Measurements from ENCODE around the gene THOC6. TPM values are rescaled to one million over a fixed set of nuclear protein-coding genes. Genes with fewer than 3 reads are reported as not detected.

Gene THOC6
- total RNA-seq, 1 experiment from 2014 or later = 76.5 TPM

DNA sequence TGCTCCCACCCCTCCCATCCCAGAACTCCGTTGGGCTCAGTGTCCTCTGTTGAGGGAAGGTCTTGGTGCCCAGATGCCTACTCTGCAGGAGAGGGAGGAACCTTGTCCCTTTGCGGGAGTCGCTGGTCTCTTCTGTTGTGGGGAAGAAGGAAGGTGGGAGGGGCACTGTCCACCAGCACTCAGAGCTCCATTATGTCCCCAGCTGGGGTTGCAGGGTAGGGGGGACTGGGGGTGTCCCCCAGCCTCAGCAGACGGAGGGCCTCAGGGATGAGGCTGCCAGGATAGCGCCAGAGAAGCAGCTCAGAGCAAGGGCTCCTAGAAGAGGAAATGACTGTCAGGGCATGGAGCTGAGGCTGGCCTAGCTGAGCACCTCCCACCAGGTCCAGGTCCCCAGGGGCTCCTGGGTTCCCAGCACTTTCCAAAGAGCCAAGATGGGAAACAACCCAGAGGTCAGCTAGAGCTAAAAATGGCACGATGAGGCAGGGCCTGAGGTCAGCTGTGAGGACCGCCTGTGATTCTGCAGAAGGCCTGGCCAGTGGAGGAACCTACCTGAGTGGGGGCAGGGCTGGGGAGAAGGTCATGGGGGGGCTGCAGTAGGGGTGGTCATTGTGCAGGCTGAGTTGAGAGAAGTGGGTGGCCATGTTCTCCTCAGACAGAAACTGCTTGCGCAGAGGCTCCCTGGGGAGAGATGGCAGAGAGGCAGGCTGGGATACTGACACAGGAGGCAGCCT, 986 bp upstream of the THOC6 start (continued):
- TF ChIP-seq, protein P1, sequence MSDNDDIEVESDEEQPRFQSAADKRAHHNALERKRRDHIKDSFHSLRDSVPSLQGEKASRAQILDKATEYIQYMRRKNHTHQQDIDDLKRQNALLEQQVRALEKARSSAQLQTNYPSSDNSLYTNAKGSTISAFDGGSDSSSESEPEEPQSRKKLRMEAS (CRISPR knock-in tag; IDR thresholded peaks at IDR 0.05) = no peak
- TF ChIP-seq ZNF317 (CRISPR knock-in tag; IDR thresholded peaks at IDR 0.05; ENCODE audit: borderline replicate concordance, low read depth) (no peak), JAZF1 (CRISPR knock-in tag; IDR thresholded peaks at IDR 0.05) (no peak)

DNA sequence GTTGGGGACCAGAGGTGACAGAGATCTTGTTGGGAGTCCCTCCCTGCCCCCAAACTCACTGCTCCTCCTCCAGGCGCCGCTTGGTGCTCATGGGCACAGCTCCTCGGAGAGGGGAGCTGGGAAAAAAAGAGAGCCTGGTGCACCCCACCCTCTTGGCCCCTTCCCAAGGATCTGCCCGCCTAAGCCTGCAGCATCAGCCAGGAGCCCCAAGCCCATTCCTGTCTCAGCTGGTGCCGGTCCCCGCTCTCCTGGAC, 493 bp upstream of the THOC6 start:
- Mint-ChIP-seq H3K4me1 (peaks cover 40% of the 10 kb centered on the region), H3K4me3 (peak overlapping the region; percentile 86), H3K27me3 (ENCODE audit: low read depth) (peaks cover 2% of the 10 kb centered on the region; the same call in 1 of the 2 replicates), H3K36me3 (peaks cover 18% of the 10 kb centered on the region), H3K27ac (peak overlapping the region; percentile 99), H3K9me3 (no peaks in the 10 kb centered on the region)
- ATAC-seq = no peak
- no peak for DNase-seq (ENCODE audit: low spot score)
- CTCF ChIA-PET = interaction anchor here (0.7 to 8.6 kb wide), 10 partner anchors 8 to 127 kb away, joined by 3 to 360 read pairs (median 6); partner anchors contain the start of genes CLDN9 and FLYWCH1
- POLR2A ChIA-PET = interaction anchor here (0.6 to 17.1 kb wide), 6 partner anchors 9 to 1230 kb away, joined by 3 to 502 read pairs (median 4); partner anchors contain the start of genes CLDN9 and ZSCAN10
- no peak for TF ChIP-seq JAZF1 (CRISPR knock-in tag; IDR thresholded peaks at IDR 0.05)
- TF ChIP-seq NR3C1 (CRISPR knock-in tag; conservative IDR thresholded peaks at IDR 0.05; ENCODE audit: low read depth) = no peak
- TF ChIP-seq, protein P2, sequence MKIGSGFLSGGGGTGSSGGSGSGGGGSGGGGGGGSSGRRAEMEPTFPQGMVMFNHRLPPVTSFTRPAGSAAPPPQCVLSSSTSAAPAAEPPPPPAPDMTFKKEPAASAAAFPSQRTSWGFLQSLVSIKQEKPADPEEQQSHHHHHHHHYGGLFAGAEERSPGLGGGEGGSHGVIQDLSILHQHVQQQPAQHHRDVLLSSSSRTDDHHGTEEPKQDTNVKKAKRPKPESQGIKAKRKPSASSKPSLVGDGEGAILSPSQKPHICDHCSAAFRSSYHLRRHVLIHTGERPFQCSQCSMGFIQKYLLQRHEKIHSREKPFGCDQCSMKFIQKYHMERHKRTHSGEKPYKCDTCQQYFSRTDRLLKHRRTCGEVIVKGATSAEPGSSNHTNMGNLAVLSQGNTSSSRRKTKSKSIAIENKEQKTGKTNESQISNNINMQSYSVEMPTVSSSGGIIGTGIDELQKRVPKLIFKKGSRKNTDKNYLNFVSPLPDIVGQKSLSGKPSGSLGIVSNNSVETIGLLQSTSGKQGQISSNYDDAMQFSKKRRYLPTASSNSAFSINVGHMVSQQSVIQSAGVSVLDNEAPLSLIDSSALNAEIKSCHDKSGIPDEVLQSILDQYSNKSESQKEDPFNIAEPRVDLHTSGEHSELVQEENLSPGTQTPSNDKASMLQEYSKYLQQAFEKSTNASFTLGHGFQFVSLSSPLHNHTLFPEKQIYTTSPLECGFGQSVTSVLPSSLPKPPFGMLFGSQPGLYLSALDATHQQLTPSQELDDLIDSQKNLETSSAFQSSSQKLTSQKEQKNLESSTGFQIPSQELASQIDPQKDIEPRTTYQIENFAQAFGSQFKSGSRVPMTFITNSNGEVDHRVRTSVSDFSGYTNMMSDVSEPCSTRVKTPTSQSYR (CRISPR knock-in tag; IDR thresholded peaks at IDR 0.05) = no peak
- TF ChIP-seq NFYB (CRISPR knock-in tag; conservative IDR thresholded peaks at IDR 0.05; ENCODE audit: low read depth) = no peak
- TF ChIP-seq MYBL2 (CRISPR knock-in tag; IDR thresholded peaks at IDR 0.05) = no peak
- TF ChIP-seq, protein P3, sequence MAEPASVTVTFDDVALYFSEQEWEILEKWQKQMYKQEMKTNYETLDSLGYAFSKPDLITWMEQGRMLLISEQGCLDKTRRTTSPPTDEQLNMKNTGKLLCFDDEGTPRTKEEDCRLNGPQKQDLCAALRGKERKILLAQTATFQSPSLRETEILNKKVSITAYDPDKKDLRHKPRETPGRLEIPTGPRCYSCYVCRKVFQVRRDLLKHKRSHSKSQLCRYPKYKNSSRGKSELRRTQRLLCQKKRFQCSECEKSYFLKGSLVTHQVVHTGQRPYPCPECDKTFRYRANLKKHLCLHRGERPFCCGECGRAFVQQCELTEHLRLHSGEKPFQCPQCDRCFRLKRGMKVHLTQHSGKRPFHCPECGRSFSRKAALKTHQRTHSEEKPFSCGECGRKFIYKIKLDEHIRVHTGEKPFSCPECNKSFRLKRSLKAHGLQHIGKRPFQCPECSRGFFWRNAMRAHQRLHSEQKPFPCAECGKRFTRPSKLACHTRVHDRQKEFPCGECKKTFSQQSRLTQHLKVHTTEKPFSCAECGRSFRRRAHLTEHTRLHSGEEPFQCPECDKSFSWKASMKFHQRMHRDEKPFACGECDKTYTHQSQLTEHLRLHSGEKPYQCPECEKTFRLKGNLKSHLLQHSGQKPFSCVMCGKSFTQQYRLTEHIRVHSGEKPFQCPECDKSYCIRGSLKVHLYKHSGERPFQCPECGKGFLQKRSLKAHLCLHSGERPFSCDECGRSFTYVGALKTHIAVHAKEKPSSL (CRISPR knock-in tag; conservative IDR thresholded peaks at IDR 0.05) = no peak; the same call in 1 of the 2 replicates
- no peak for TF ChIP-seq IRF2 (CRISPR knock-in tag; IDR thresholded peaks at IDR 0.05; ENCODE audit: borderline replicate concordance, low read depth)
- no peak for TF ChIP-seq TCF7 (CRISPR knock-in tag; IDR thresholded peaks at IDR 0.05; ENCODE audit: low read depth)
- TF ChIP-seq ZNF423 (CRISPR knock-in tag; IDR thresholded peaks at IDR 0.05) = no peak
- TF ChIP-seq, protein P4, sequence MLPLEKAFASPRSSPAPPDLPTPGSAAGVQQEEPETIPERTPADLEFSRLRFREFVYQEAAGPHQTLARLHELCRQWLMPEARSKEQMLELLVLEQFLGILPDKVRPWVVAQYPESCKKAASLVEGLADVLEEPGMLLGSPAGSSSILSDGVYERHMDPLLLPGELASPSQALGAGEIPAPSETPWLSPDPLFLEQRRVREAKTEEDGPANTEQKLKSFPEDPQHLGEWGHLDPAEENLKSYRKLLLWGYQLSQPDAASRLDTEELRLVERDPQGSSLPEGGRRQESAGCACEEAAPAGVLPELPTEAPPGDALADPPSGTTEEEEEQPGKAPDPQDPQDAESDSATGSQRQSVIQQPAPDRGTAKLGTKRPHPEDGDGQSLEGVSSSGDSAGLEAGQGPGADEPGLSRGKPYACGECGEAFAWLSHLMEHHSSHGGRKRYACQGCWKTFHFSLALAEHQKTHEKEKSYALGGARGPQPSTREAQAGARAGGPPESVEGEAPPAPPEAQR (CRISPR knock-in tag; IDR thresholded peaks at IDR 0.05) = no peak
- TF ChIP-seq, protein P5, sequence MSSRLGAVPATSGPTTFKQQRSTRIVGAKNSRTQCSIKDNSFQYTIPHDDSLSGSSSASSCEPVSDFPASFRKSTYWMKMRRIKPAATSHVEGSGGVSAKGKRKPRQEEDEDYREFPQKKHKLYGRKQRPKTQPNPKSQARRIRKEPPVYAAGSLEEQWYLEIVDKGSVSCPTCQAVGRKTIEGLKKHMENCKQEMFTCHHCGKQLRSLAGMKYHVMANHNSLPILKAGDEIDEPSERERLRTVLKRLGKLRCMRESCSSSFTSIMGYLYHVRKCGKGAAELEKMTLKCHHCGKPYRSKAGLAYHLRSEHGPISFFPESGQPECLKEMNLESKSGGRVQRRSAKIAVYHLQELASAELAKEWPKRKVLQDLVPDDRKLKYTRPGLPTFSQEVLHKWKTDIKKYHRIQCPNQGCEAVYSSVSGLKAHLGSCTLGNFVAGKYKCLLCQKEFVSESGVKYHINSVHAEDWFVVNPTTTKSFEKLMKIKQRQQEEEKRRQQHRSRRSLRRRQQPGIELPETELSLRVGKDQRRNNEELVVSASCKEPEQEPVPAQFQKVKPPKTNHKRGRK (CRISPR knock-in tag; IDR thresholded peaks at IDR 0.05; ENCODE audit: borderline replicate concordance) = no peak
- no peak for TF ChIP-seq NR2C2 (CRISPR knock-in tag; IDR thresholded peaks at IDR 0.05)
- TF ChIP-seq CREB1 (CRISPR knock-in tag; IDR thresholded peaks at IDR 0.05) = no peak
- no peak for TF ChIP-seq ETV6 (CRISPR knock-in tag; IDR thresholded peaks at IDR 0.05)
- TF ChIP-seq ZNF138 (CRISPR knock-in tag; conservative IDR thresholded peaks at IDR 0.05) = no peak
- no peak; the same call in 1 of the 2 replicates for TF ChIP-seq JUN (CRISPR knock-in tag; IDR thresholded peaks at IDR 0.05)
- TF ChIP-seq ZNF416 (CRISPR knock-in tag; IDR thresholded peaks at IDR 0.05) = 0 out of 2 replicates have a peak, but pooled peaks have one; percentile 51
- peak; percentile 74; the same call in 1 of the 2 replicates for TF ChIP-seq ZNF671 (CRISPR knock-in tag; IDR thresholded peaks at IDR 0.05)
- no peak for TF ChIP-seq MXD4 (CRISPR knock-in tag; IDR thresholded peaks at IDR 0.05; ENCODE audit: borderline replicate concordance)
- TF ChIP-seq ZNF121 (CRISPR knock-in tag; IDR thresholded peaks at IDR 0.05) = no peak
- TF ChIP-seq, protein P6, sequence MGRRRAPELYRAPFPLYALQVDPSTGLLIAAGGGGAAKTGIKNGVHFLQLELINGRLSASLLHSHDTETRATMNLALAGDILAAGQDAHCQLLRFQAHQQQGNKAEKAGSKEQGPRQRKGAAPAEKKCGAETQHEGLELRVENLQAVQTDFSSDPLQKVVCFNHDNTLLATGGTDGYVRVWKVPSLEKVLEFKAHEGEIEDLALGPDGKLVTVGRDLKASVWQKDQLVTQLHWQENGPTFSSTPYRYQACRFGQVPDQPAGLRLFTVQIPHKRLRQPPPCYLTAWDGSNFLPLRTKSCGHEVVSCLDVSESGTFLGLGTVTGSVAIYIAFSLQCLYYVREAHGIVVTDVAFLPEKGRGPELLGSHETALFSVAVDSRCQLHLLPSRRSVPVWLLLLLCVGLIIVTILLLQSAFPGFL (CRISPR knock-in tag; IDR thresholded peaks at IDR 0.05; ENCODE audit: borderline replicate concordance) = no peak
- TF ChIP-seq, protein P7, sequence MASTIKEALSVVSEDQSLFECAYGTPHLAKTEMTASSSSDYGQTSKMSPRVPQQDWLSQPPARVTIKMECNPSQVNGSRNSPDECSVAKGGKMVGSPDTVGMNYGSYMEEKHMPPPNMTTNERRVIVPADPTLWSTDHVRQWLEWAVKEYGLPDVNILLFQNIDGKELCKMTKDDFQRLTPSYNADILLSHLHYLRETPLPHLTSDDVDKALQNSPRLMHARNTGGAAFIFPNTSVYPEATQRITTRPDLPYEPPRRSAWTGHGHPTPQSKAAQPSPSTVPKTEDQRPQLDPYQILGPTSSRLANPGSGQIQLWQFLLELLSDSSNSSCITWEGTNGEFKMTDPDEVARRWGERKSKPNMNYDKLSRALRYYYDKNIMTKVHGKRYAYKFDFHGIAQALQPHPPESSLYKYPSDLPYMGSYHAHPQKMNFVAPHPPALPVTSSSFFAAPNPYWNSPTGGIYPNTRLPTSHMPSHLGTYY (CRISPR knock-in tag; IDR thresholded peaks at IDR 0.05) = no peak
- TF ChIP-seq SP1 (CRISPR knock-in tag; conservative IDR thresholded peaks at IDR 0.05) = no peak
- TF ChIP-seq, protein P8, sequence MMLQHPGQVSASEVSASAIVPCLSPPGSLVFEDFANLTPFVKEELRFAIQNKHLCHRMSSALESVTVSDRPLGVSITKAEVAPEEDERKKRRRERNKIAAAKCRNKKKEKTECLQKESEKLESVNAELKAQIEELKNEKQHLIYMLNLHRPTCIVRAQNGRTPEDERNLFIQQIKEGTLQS (CRISPR knock-in tag; conservative IDR thresholded peaks at IDR 0.05) = no peak; the same call in 1 of the 2 replicates

Measured in WTC11 (cell line).